Mucosa of descending colon (tissue), 3 donors: ENCODE data around the gene DOK6. TPM values are rescaled to one million over a fixed set of nuclear protein-coding genes. Genes with fewer than 3 reads are reported as not detected.
"Not testable (repeated sequence)": the region's sequence is repeated elsewhere in the genome, so short reads cannot be mapped to it uniquely, and the experiment has no call there.

Source experiments
- ATAC-seq: fragments of 200-7000 bp; cut with Tn5 transposase; one replicate; pipeline ENCODE4 v1.9.1; 2020; ENCODE audit warnings: mild to moderate bottlenecking, moderate library complexity
- DNase-seq, 3 donors: peaks; one replicate each; pipeline ENCODE4 v3.0.0-alpha.2; 2020
- H3K36me3 ChIP-seq: fragments of 200-600 bp; one replicate; pipeline ENCODE4 v1.8.0; 2021; ENCODE audit warnings: low read depth, mild to moderate bottlenecking
- H3K4me1 ChIP-seq: fragments of 200-600 bp; one replicate; pipeline ENCODE4 v1.8.0; 2021; ENCODE audit warnings: low read depth, mild to moderate bottlenecking
- H3K4me3 ChIP-seq: fragments of 200-600 bp; one replicate; pipeline ENCODE4 v1.8.0; 2021; ENCODE audit warnings: mild to moderate bottlenecking
- H3K9me3 ChIP-seq: fragments of 200-600 bp; one replicate; pipeline ENCODE4 v1.8.0; 2021; ENCODE audit warnings: mild to moderate bottlenecking
- intact Hi-C, 2 donors: fragments of 100-400 bp; cut with DNase I in 1 of 2; cut with micrococcal nuclease in 1 of 2; formaldehyde crosslinking; loops; one replicate each; pipeline versions ENCODE4 v1.11.0 to v1.11.1; 2022; cut with DNase I, micrococcal nuclease
- total RNA-seq, 3 donors: library from RNA; stranded (reverse); fragmentation: NEBNext Ultra II Directional in 2 of 3; extraction: Animal tissue kit (Norgen Biotek cat#: 25700) in 2 of 3; gene quantifications; one replicate each; pipeline versions ENCODE4 v1.2.1 to v1.2.4, GENCODE V29; 2021 to 2023
- TF ChIP-seq, protein P1 (sequence below): fragments of 200-600 bp; IDR thresholded peaks from one replicate; pipeline ENCODE4 v1.8.0; 2022; ENCODE audit warnings: antibody characterized with exemption, mild to moderate bottlenecking
- donor health status: DM: no; HTN: no; CAD: no; lungs with moderate emphysema.
- donor health status: DM: no; HTN: no; CAD: no.
- donor health status: DM: no; HTN: yes; CAD: no.

DOK6 gene
- total RNA-seq, 3 donors from 2014 or later: 0.12 to 2.2 (median 0.72) TPM

DNA sequence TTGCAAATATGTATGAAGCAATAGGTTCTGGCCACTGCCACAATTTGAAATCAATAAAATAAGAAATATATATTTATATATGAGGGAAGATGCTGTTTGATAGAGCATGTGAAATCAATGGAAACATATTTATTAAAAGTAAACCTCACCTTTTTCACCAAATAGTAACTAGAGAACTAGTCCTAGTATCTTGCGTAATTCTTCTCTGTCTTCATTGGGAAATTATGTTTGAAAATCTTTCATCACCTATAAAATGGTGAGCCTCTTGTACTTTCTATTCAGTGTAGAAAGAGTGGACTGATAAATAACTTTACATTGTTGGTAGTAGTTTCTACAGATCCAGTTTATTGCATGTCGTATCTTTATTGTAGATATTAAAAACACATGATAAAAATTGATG, 444.0 kb downstream of the DOK6 start:
- TF ChIP-seq, protein P1, sequence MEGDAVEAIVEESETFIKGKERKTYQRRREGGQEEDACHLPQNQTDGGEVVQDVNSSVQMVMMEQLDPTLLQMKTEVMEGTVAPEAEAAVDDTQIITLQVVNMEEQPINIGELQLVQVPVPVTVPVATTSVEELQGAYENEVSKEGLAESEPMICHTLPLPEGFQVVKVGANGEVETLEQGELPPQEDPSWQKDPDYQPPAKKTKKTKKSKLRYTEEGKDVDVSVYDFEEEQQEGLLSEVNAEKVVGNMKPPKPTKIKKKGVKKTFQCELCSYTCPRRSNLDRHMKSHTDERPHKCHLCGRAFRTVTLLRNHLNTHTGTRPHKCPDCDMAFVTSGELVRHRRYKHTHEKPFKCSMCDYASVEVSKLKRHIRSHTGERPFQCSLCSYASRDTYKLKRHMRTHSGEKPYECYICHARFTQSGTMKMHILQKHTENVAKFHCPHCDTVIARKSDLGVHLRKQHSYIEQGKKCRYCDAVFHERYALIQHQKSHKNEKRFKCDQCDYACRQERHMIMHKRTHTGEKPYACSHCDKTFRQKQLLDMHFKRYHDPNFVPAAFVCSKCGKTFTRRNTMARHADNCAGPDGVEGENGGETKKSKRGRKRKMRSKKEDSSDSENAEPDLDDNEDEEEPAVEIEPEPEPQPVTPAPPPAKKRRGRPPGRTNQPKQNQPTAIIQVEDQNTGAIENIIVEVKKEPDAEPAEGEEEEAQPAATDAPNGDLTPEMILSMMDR: no peak
- H3K4me1 ChIP-seq: no peaks in the 10 kb centered on the region
- intact Hi-C loops: no loop called here
- H3K4me3 ChIP-seq: no peak overlapping the region
- no peaks in the 10 kb centered on the region for H3K9me3 ChIP-seq
- no peak for DNase-seq
- H3K36me3 ChIP-seq: no peaks in the 10 kb centered on the region
- no peak for ATAC-seq

DNA sequence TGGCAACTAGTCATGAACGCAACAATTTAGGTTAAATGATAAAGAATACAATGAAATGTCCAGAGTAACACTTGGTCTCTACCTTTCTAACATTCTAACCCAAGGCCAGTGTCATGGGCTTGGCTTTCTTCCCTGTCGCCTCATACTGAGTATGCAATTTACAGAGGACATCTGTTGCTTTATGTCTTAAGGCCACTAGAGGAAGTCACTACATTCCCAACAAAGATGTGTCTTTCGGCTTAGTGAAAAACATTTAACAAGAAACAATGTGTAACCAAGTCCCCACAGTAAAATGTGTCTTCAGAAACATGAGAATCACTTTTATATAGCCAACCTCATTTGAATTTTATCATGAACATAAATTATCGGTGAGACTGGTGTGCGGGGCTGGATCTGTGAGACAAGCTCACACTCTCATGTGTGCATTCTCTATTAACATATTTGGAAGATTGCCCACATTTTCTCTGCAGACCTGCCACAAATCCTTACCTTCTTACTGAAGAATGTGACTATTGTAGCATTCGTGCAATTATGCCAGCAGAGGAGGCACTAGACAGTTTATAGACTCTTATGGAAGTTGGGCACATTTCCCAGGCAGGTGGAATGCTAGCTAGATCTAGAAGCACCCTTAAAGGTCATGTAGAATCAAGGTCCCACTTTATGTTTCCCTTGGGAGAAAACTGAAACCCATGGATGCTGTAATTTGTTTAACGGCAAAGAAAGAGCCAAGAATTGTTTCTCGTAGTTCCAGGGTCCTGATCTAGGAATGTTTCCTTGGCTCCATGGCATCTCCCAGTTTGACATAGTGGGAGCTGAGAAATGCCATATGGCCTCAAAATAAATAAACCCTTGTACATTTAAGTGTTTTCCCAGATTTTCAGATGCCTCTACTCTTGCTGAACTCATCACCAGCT, 445.2 kb downstream of the DOK6 start:
- Histone ChIP-seq H3K9me3 (no peaks in the 10 kb centered on the region), H3K4me1 (no peaks in the 10 kb centered on the region), H3K4me3 (no peak overlapping the region), H3K36me3 (no peaks in the 10 kb centered on the region)
- peak in 1 of 3 donors; percentile 44 for DNase-seq
- TF ChIP-seq, protein P1: no peak
- intact Hi-C loops: no loop called here
- peak; percentile 77 for ATAC-seq

DNA sequence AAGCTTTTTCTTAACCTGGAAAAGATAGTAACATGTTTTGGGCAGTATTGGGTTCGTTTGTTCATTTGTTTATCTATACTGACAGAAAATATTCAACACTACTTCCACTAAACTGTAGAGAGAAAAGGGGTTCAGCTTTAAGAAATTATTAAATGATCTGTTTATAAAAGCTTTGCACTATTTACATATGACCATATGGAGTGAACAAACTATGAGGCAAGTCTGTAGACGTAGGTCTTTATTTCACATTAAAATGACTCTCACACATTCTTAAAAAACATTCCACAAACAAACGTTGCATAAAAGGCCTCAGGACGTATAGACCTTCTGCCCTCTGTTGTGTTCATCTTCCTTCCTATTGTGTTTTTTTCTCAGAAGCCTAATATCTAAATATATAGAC, 452.4 kb downstream of the DOK6 start:
- intact Hi-C loops: no loop called here
- ATAC-seq: no peak

DNA sequence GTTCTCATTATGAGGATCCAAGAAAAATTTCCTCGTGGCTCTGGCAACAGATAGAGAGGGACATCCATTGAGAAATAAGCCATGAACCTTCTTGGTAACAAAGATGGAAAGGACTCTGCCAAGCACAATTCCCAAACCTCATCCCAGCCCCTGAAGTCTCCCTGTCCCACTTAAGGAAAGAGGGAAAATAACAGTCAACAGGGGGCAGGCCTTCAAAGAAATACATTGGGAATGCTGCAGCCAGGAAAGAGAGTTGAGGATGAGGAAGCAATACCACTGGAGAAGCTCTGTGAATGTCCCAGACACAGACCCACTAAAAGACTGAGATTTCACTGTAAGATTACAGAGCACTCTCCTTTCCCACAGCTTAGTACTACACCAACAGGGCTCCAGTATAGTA, 453.8 kb downstream of the DOK6 start:
- ATAC-seq (no peak), DNase-seq (no peak)
- TF ChIP-seq, protein P1: no peak
- intact Hi-C loops: no loop called here
- Histone ChIP-seq H3K4me3 (no peak overlapping the region), H3K4me1 (no peaks in the 10 kb centered on the region), H3K36me3 (no peaks in the 10 kb centered on the region), H3K9me3 (no peaks in the 10 kb centered on the region)

More for the DNA sequence above, 452.4 kb downstream of the DOK6 start:
- TF ChIP-seq, protein P1: no peak
- DNase-seq: no peak
- H3K9me3 ChIP-seq: no peaks in the 10 kb centered on the region
- no peaks in the 10 kb centered on the region for H3K36me3 ChIP-seq
- no peak overlapping the region for H3K4me3 ChIP-seq
- H3K4me1 ChIP-seq: no peaks in the 10 kb centered on the region

DNA sequence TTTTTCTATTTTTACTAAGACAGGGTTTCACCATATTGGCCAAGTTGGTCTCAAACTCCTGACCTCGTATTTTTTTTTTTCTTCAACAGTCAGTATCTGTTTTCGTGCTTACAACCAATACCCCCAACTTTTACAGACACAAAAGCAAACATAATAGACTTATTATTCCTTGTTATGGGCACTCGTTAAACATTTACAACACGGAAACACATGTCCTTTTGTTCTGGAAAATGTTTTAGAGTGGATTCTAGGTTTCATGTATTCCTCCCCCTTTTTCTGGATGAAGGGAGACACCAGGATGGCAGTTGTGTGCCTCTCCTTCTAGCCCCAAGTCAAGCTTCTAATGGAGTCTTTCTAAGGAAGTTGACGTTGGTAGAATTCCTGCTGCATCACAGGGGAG, 458.2 kb downstream of the DOK6 start:
- Histone ChIP-seq H3K4me3 (no peak overlapping the region), H3K9me3 (no peaks in the 10 kb centered on the region), H3K36me3 (no peaks in the 10 kb centered on the region), H3K4me1 (no peaks in the 10 kb centered on the region)
- DNase-seq (no peak), ATAC-seq (no peak)
- intact Hi-C loops: no loop called here
- TF ChIP-seq, protein P1: no peak

DNA sequence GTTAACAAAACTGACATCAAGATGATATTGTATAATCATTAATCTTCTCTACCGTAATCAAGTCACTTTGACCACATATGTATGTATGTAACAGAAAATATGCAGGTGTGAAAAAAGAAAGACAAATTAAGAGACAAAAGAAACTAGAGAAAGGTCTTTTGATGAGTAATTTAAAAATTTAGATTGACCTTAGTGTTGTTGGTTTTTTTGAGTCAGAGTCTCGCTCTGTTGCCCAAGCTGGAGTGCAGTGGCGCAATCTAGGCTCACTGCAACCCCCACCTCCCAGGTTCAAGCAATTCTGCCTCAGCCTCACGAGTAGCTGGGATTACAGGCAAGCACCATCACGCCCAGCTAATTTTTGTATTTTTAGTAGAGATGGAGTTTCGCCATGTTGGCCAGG, 464.1 kb downstream of the DOK6 start:
- ATAC-seq, intact Hi-C loops, H3K4me1 ChIP-seq: not testable (repeated sequence)

More for the DNA sequence above, 464.1 kb downstream of the DOK6 start:
- H3K36me3 ChIP-seq, H3K9me3 ChIP-seq, DNase-seq, H3K4me3 ChIP-seq: not testable (repeated sequence)
